PC-9 (cell line): ENCODE data around the gene C4orf46. TPM values are rescaled to one million over a fixed set of nuclear protein-coding genes. Genes with fewer than 3 reads are reported as not detected.
A peak's percentile ranks its signal among the peaks of the same experiment; 100 is the strongest.
"Not testable (repeated sequence)": the region's sequence is repeated elsewhere in the genome, so short reads cannot be mapped to it uniquely, and the experiment has no call there.

ENCODE experiments used
- Bru-seq: library from RNA; stranded (reverse); fragments of 400-500 nt; gene quantifications from one replicate; lab custom pipeline; 2021; lab: Mats Ljungman, UMichigan
- BruChase-seq, 2 experiments: library from RNA; stranded (reverse); fragments of 400-500 nt; gene quantifications; one replicate each; lab custom pipeline; 2021; lab: Mats Ljungman, UMichigan
- BruUV-seq: library from RNA; stranded (reverse); fragments of 400-500 nt; replicated peaks from 2 replicates; lab custom pipeline; 2021; lab: Mats Ljungman, UMichigan
- CTCF ChIA-PET: fragments of 300-600 bp; sonication (Branson Sonifier 250); formaldehyde crosslinking; loops from one replicate; lab custom pipeline; 2022; ENCODE audit warnings: antibody characterized with exemption; lab: Charles Lee
- POLR2A ChIA-PET: fragments of 300-600 bp; sonication (Branson Sonifier 250); formaldehyde crosslinking; loops from one replicate; lab custom pipeline; 2022; ENCODE audit warnings: antibody characterized with exemption; ENCODE audit not compliant: unreplicated experiment; lab: Charles Lee
- DNase-seq, 2 experiments: peaks; one replicate each; pipeline versions ENCODE4 v3.0.0 to v3.0.0-alpha.2; 2015 to 2022; ENCODE audit warnings: mixed read lengths in 1 of 2
- H2AFZ ChIP-seq: fragments of 200-600 bp; sonication (generic); 2 replicates; pipeline ENCODE4 v1.8.1; 2017; ENCODE audit warnings: antibody characterized with exemption
- H3F3A ChIP-seq: fragments of 200-600 bp; sonication (generic); 2 replicates; pipeline ENCODE4 v1.8.1; 2017; ENCODE audit warnings: antibody characterized with exemption, mild to moderate bottlenecking, low read depth; ENCODE audit not compliant: insufficient read depth
- H3K27ac ChIP-seq: fragments of 200-600 bp; sonication (generic); 2 replicates; pipeline ENCODE4 v1.6.1; 2016; ENCODE audit warnings: mixed run types
- H3K27me3 ChIP-seq: fragments of 200-600 bp; sonication (generic); 2 replicates; pipeline ENCODE4 v1.6.1; 2016; ENCODE audit warnings: low read depth, mixed run types; ENCODE audit not compliant: insufficient read depth
- H3K36me3 ChIP-seq: fragments of 200-600 bp; sonication (generic); 2 replicates; pipeline ENCODE4 v1.6.1; 2016; ENCODE audit warnings: low read depth, mixed run types
- H3K4me1 ChIP-seq: fragments of 200-600 bp; sonication (generic); replicated peaks from 2 replicates; pipeline ENCODE4 v1.6.1; 2016; ENCODE audit warnings: mixed run types; ENCODE audit not compliant: insufficient read depth
- H3K4me2 ChIP-seq: fragments of 200-600 bp; sonication (generic); 2 replicates; pipeline ENCODE4 v1.6.1; 2017; ENCODE audit warnings: mixed run types
- H3K4me3 ChIP-seq: fragments of 200-600 bp; sonication (generic); 2 replicates; pipeline ENCODE4 v1.6.1; 2016; ENCODE audit warnings: mixed run types
- H3K79me2 ChIP-seq: fragments of 200-600 bp; sonication (generic); 2 replicates; pipeline ENCODE4 v1.6.1; 2017; ENCODE audit warnings: low read depth, mixed run types
- H3K9me2 ChIP-seq: fragments of 200-600 bp; sonication (generic); 2 replicates; pipeline ENCODE4 v1.8.1; 2017; ENCODE audit warnings: mild to moderate bottlenecking; ENCODE audit not compliant: insufficient read depth
- H3K9me3 ChIP-seq: fragments of 200-600 bp; sonication (generic); 2 replicates; pipeline ENCODE4 v1.8.1; 2016; ENCODE audit warnings: low read depth; ENCODE audit not compliant: insufficient read depth
- H4K20me1 ChIP-seq: fragments of 200-600 bp; sonication (generic); 2 replicates; pipeline ENCODE4 v1.8.1; 2017; ENCODE audit not compliant: insufficient read depth
- EZH2 ChIP-seq: fragments of 200-600 bp; sonication (generic); IDR thresholded peaks from 2 replicates; pipeline ENCODE4 v1.8.0; 2017; ENCODE audit warnings: antibody characterized with exemption, low read depth
- intact Hi-C: fragments of 100-400 bp; cut with micrococcal nuclease; formaldehyde crosslinking; loops from one replicate; pipeline ENCODE4 v1.10.0; 2022; ENCODE audit not compliant: unreplicated experiment
- long read RNA-seq: library from polyadenylated mRNA; stranded (forward); transcript quantifications from one replicate; pipeline ENCODE4 v2.0.0, GENCODE V29; 2022
- total RNA-seq: library from RNA; stranded (reverse); gene quantifications from 2 replicates; pipeline ENCODE4 v1.2.3, GENCODE V29; 2021
- TF ChIP-seq, protein P1 (sequence below): fragments of 200-600 bp; sonication (generic); conservative IDR thresholded peaks from 2 replicates; pipeline ENCODE4 v1.6.1; 2017; ENCODE audit warnings: mixed run types, antibody characterized with exemption, mild to moderate bottlenecking, moderate library complexity

Gene C4orf46
- total RNA-seq: 7.7 and 9.8 TPM in 2 replicates
- percentile 77 among the genes with signal in this experiment for Bru-seq, nascent RNA
- BruChase-seq, experiment 1, labeled RNA remaining after a 2-hour chase: percentile 95 among the genes with signal in this experiment
- BruChase-seq, experiment 2, labeled RNA remaining after a 6-hour chase: percentile 97 among the genes with signal in this experiment
- long read RNA-seq, transcript C4orf46-201 (2 exons, 3,521 nt): major isoform, 40 of 42 reads
- long read RNA-seq, partial matches to known transcripts: 0 of 42 reads
- long read RNA-seq, other reads (novel, unspliced or antisense): 2 of 42 reads

DNA sequence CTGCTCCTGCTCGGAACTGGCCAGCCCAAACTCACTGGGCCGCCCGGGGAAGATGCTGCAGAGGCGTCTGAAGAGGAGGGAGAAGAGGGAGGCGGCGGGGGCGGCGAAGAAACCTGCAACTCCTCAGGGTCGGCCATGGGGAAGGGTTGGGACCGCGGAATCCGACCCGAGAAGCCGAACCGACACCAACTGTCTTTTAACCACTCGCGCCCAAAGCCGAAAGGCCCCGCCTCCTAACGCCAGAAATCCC, at the start of gene C4orf46:
TSS of gene C4orf46 (minus strand) at position 223 of the 250 bp plus-strand sequence. CDS start at position 137, 86 bp downstream.
- no peaks in the 10 kb centered on the region for H3K9me3 ChIP-seq
- intact Hi-C loops: loop anchor here (2.0 kb wide), 1 partner anchor 431 kb away; the partner anchor contains the start of gene RAPGEF2
- no peak for DNase-seq
- TF ChIP-seq, protein P1, sequence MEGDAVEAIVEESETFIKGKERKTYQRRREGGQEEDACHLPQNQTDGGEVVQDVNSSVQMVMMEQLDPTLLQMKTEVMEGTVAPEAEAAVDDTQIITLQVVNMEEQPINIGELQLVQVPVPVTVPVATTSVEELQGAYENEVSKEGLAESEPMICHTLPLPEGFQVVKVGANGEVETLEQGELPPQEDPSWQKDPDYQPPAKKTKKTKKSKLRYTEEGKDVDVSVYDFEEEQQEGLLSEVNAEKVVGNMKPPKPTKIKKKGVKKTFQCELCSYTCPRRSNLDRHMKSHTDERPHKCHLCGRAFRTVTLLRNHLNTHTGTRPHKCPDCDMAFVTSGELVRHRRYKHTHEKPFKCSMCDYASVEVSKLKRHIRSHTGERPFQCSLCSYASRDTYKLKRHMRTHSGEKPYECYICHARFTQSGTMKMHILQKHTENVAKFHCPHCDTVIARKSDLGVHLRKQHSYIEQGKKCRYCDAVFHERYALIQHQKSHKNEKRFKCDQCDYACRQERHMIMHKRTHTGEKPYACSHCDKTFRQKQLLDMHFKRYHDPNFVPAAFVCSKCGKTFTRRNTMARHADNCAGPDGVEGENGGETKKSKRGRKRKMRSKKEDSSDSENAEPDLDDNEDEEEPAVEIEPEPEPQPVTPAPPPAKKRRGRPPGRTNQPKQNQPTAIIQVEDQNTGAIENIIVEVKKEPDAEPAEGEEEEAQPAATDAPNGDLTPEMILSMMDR: no peak
- no peak for TF ChIP-seq EZH2
- no peaks in the 10 kb centered on the region for H4K20me1 ChIP-seq
- peaks cover 8% of the 10 kb centered on the region for H3K4me1 ChIP-seq
- H3K36me3 ChIP-seq: no peaks in the 10 kb centered on the region
- H3K4me3 ChIP-seq: peak within 1 kb of the TSS; percentile 83
- H3K79me2 ChIP-seq: peaks cover 19% of the 10 kb centered on the region
- ChIA-PET POLR2A (interaction anchor here (0.6 kb wide), 1 partner anchor 138 kb away, joined by 3 read pairs; no protein-coding TSS in a partner anchor), CTCF (interaction anchor here (0.5 kb wide), 1 partner anchor 1797 kb away, joined by 3 read pairs; no protein-coding TSS in a partner anchor)
- peaks cover 8% of the 10 kb centered on the region; the same call in 1 of the 2 replicates for H3F3A ChIP-seq
- H3K4me2 ChIP-seq: peak within 1 kb of the TSS; percentile 91
- peak within 1 kb of the TSS; percentile 74 for H3K27ac ChIP-seq
- no peaks in the 10 kb centered on the region for H3K9me2 ChIP-seq
- peak within 1 kb of the TSS; percentile 97 for H2AFZ ChIP-seq
- BruUV-seq: no TSS peak
- no peaks in the 10 kb centered on the region for H3K27me3 ChIP-seq

- H3F3A ChIP-seq: no peaks in the 10 kb centered on the region; the same call in 1 of the 2 replicates
- H2AFZ ChIP-seq: no peak overlapping the region
- H3K79me2 ChIP-seq: no peaks in the 10 kb centered on the region
- POLR2A ChIA-PET: no interaction called here
- no peaks in the 10 kb centered on the region for H3K9me2 ChIP-seq
- intact Hi-C loops: no loop called here
- H4K20me1 ChIP-seq: no peaks in the 10 kb centered on the region
- peaks cover 22% of the 10 kb centered on the region for H3K36me3 ChIP-seq
- H3K4me3 ChIP-seq: no peak overlapping the region
- H3K27ac ChIP-seq: no peak overlapping the region
- no peaks in the 10 kb centered on the region for H3K27me3 ChIP-seq
- no peak overlapping the region for H3K4me2 ChIP-seq
- H3K4me1 ChIP-seq: no peaks in the 10 kb centered on the region
- CTCF ChIA-PET: no interaction called here
- no TSS peak for BruUV-seq
- TF ChIP-seq, protein P1: no peak
- TF ChIP-seq EZH2: no peak
- DNase-seq: no peak
- H3K9me3 ChIP-seq: no peaks in the 10 kb centered on the region
These were observed 44.1 kb upstream of the C4orf46 start for GRCh38 chr4:158715802-158716201.

- H3K27me3 ChIP-seq: no peaks in the 10 kb centered on the region
- TF ChIP-seq, protein P1: no peak
- no peak for TF ChIP-seq EZH2
- no peaks in the 10 kb centered on the region for H3K79me2 ChIP-seq
- CTCF ChIA-PET: interaction anchor here (0.5 kb wide), 1 partner anchor 92 kb away, joined by 5 read pairs; no protein-coding TSS in a partner anchor
- no peak overlapping the region for H3K27ac ChIP-seq
- H3F3A ChIP-seq: no peaks in the 10 kb centered on the region
- POLR2A ChIA-PET: no interaction called here
- H3K9me3 ChIP-seq: no peaks in the 10 kb centered on the region
- no peaks in the 10 kb centered on the region for H4K20me1 ChIP-seq
- H3K4me2 ChIP-seq: no peak overlapping the region
- H3K9me2 ChIP-seq: no peaks in the 10 kb centered on the region
- no peak for DNase-seq
- BruUV-seq: no TSS peak
- no peaks in the 10 kb centered on the region for H3K4me1 ChIP-seq
- peaks cover 22% of the 10 kb centered on the region for H3K36me3 ChIP-seq
- no peak overlapping the region for H2AFZ ChIP-seq
- no peak overlapping the region for H3K4me3 ChIP-seq
- intact Hi-C loops: loop anchor here (5.0 kb wide), 1 partner anchor 487 kb away; no protein-coding TSS in a partner anchor
These were observed 43.2 kb upstream of the C4orf46 start for GRCh38 chr4:158714937-158715336.

DNA sequence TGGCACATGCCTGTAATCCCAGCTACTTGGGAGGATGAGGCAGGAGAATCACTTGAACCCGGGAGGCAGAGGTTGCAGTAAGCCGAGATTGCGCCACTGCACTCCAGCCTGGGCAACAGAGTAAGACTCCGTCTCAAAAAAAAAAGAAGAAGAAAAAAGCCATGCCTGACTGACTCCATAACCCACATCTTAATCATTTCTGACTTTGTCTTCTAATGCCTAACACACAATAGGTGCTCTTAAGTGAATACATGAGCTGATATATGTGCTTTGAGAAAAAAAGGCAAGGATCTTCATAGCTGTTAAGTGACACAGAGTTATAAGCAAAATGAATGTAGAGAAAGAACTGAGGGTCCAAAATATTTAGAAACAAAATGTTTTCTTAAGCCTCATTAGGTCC, 40.9 kb upstream of the C4orf46 start:
- POLR2A ChIA-PET, H4K20me1 ChIP-seq, DNase-seq, H3K27ac ChIP-seq, H3F3A ChIP-seq, H3K9me2 ChIP-seq, BruUV-seq, H3K27me3 ChIP-seq, H3K4me1 ChIP-seq, H3K4me3 ChIP-seq, H2AFZ ChIP-seq, H3K4me2 ChIP-seq, H3K9me3 ChIP-seq, CTCF ChIA-PET, H3K79me2 ChIP-seq: not testable (repeated sequence)
- intact Hi-C loops: loop anchor here (5.0 kb wide), 1 partner anchor 490 kb away; no protein-coding TSS in a partner anchor
- peaks cover 15% of the 10 kb centered on the region for H3K36me3 ChIP-seq
